NOMO-1 treated with DMSO at 0.1 percent for 48 hours (cell line): ENCODE data around the gene TCEANC.
A peak's percentile ranks its signal among the peaks of the same experiment; 100 is the strongest.
"Not testable (repeated sequence)": the region's sequence is repeated elsewhere in the genome, so short reads cannot be mapped to it uniquely, and the experiment has no call there.

ENCODE experiments used
- DNase-seq: peaks from one replicate; lab custom pipeline; 2025; ENCODE audit not compliant: unreplicated experiment; lab: John Stamatoyannopoulos, UW

Gene TCEANC, protein sequence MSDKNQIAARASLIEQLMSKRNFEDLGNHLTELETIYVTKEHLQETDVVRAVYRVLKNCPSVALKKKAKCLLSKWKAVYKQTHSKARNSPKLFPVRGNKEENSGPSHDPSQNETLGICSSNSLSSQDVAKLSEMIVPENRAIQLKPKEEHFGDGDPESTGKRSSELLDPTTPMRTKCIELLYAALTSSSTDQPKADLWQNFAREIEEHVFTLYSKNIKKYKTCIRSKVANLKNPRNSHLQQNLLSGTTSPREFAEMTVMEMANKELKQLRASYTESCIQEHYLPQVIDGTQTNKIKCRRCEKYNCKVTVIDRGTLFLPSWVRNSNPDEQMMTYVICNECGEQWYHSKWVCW

DNA sequence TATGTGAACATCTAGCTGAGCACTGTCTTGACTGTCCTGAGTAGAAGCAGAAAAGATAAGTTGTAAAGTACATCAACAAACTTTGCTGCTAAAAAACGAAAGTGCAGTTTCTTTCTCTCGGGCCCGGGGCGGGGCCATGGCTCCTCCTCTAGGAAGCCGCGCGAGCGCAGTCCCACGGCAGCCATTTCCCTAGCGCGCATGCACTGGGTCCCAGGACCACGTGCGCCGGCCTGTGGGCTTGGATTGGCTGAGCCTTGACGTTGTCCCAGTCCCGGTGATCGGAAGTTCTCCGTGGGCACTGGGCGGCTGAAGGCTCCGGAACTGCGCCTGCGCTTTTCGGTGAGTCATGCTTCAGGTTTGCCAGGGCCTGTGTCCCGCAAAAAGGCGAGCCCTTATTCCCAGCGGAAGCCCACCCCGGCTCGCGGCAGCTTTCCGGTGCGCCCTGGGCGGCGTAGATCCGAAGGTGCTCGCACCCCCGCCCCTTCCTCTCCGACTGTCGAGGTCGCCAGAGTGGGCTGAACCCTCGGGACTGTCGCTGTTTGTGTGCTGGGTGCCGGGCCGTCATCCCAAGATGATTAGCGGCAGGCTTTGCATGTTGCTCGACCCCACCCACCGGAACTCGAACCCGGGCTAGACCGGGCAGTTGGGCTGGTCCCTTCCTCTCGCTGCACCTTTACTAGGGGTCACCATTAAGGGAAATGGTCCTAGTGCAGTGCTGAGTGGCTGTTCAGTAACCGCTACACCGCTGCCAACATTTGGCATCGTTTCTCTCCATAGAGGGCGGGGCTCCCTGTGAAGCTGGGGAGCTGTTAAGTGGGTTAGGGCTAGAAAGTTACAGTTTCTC, at the start of gene TCEANC:
TSS of gene TCEANC (plus strand) at position 292 of the 844 bp plus-strand sequence. CDS start 9,368 bp downstream, outside the sequence.
- DNase-seq: peak; percentile 98

DNA sequence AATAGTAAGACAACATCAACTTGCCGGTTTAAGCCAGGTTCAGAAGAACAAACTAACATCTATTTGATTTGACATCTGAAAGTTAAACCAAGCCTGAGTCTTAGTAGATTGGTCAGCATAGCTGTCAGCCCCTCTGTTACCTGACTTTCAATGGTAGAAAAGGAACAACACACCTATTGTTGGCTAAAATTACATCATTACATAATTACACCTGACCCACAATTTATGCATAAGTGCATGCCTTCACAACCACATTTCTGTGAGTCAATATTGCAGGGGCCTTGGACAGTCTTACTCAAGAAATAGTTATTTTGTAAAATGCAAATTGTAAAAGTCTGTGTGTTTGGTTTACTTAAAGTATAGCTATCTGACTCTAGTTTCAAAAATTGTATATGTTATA, 47.3 kb upstream of the TCEANC start:
- DNase-seq: no peak

DNA sequence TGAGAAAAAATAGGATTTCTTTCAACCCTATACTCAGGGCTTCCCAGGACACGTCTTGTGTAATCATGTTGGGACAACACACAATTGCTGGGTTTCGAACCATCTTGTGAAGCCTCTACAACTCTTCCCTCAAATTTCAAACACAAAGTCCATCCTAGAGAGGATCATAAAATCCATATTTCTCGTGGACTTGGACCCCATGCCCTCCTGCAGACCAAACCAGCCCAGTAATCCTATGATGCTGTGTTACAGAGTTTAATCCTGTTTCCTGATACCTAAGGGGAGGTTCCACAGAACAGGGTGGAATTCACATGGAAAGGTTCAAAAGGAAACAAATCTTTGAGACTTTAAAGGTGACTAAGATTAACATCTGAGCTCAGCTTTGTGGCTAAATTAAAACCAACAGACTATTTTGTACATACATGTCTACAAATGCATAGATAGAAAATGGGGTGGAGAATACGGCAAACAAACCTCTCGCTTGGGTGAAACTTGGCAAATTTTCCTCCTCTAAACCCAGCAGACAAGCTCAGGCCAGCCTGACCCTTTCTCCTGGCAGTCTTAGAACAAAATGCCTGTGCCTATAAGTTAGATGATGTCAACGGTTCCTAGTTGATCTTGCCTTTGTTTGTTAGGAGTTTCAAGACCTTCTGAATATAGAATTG, 45.5 kb upstream of the TCEANC start:
- no peak for DNase-seq

DNA sequence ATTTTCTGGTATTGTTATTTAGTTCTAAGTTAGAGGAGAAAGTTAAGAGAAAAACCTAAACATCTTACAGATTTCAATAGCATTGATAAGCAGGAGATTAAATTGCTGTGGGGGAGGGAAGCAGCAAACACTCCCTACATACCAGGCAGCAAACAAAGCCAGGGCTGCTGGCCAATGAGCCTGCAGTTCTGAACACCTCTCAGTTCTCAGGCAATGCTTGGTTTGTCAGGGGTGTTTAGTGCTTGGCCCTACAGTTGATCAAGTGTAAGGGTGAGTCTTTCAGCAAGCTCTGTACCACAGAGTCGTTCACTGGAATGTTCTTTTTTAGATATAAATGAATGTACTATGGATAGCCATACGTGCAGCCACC, 45.0 kb upstream of the TCEANC start:
- no peak for DNase-seq

DNA sequence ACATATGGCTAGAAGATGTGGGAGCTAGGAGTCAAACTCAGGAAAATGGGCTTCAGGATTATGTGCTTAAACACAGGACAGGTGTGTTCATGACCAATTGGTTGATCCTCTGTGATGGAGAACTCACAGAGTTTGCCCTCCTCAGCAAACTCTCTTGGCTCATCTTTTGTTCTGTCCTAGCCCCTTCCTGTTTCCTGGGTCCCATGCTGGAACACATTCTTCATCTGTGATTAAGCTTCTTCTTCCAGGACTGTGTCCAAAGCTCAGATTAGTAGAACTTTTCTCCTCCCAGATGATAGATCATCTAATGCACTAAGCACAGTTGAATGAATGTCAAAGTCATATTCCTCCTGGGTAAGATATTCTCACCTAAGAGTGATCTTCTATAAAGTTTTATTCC, 38.8 kb upstream of the TCEANC start:
- no peak for DNase-seq

DNA sequence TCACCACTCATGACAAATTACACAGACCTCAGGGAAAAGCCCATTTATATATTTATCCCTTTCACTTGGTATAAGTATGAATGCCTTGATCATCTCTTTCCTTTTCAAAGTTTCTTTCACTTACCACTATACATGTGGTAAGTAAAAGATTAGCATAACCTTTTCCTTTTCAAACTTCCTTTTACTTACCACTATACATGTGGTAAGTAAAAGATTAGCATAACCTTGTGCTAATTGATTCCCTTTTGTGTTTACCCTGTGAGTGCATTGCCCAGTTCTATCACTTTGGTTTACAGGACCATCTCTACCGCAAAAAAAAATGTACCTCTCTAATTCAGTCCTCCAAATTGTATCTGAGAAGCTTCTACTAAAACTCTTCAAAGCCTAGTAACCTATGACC, 32.7 kb upstream of the TCEANC start:
- no peak for DNase-seq

DNA sequence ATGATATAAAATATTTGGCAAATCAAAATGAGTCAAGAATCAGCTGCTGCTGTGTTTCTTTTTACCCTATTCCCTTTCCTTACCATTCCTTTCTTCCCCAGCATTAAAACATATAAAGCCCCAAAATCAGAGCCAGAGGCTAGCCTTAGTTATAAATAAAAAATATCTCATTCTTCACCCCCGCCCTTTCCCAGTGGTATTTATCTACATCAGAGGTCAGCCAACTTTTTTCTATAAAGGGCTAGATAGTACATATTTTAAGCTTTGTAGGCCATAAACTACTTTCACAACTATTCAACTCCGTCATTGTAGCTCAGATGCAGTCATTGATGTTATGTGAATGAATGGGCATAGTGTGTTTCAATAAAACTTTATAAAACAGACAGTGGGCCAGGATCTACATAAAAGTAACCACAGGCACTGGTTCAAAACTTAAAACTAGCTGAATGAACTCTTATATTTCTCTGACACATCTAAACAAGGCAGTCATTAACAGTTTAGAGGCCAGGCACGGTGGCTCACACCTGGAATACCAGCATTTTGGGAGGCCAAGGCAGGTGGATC, 30.5 kb upstream of the TCEANC start:
- DNase-seq: no peak

DNA sequence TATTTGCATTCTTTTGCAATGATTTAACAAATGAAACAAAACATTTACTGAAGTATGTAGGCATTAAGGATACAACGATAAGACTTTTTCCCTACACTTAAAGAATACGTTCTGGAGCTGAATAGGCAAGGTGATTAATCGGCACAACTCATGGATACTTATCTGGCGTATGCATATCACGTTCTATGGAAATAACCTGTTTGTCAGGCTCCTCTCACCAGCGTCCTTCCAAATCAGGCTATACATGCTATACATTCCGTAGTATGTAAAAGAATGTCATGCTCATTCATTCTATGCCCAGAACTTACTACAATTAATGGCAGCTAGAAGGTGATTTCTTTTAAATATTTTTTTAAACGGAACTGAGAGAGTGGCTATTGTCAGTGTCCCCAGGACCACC, 25.6 kb upstream of the TCEANC start:
- no peak for DNase-seq

DNA sequence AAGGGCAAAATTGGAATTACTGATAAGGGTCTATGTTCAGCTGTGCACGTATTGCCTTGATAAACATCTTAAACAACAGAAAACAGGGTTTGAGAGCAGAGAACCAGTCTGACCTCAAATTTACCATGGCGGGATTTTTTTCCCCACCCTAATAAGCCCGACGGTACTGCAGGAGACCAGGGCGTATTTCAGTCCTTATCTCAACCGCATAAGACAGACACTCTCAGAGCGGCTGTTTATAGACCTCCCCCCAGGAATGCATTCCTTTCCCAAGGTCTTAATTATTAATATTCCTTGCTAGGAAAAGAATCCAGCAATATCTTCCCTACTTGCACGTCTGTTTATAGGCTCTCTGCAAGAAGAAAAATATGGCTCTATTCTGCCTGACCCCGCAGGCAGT, 15.7 kb upstream of the TCEANC start:
- DNase-seq: not testable (repeated sequence)

DNA sequence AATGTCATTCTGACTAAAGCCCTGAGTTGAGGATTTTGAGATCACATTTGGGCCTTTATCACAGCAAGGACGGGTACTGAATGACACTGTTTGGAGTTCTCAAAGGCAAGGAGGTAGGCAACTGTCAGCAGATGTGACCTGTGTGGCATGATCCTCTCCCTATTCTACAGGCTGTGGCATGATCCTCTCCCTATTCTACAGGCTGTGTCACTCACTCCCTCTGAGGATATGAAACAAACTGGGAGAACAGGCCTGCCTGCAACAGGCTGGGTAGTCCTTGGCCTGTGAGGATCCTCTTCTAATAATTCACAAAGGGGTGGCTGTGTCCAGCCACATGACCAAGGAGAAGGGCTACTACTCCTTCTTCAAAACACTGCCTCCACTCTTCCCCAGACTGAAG, 14.9 kb upstream of the TCEANC start:
- DNase-seq: no peak

DNA sequence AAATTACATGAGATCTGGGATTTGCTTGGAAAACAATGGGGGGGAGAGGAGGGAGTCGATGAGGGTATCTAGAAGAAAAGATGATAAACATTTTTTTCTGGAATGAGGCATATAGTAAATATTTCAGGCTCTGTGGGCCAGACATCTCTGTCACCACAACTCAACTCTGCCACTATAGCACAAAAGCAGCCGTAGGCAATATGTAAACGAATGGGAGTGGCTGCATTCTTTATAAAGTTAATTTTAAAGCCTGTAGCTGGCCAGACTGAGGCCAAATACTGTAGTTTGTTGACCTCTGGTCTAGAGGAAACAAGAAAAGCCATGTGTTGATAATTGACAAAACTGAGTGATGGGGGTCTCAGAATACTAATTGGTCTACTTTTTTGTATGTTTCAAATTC, 14.1 kb upstream of the TCEANC start:
- DNase-seq: no peak

DNA sequence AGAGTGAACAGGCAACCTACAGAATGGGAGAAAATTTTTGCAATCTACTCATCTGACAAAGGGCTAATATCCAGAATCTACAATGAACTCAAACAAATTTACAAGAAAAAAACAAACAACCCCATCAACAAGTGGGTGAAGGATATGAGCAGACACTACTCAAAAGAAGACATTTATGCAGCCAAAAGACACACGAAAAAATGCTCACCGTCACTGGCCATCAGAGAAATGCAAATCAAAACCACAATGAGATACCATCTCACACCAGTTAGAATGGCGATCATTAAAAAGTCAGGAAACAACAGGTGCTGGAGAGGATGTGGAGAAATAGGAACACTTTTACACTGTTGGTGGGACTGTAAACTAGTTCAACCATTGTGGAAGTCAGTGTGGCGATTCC, 11.3 kb upstream of the TCEANC start:
- not testable (repeated sequence) for DNase-seq

DNA sequence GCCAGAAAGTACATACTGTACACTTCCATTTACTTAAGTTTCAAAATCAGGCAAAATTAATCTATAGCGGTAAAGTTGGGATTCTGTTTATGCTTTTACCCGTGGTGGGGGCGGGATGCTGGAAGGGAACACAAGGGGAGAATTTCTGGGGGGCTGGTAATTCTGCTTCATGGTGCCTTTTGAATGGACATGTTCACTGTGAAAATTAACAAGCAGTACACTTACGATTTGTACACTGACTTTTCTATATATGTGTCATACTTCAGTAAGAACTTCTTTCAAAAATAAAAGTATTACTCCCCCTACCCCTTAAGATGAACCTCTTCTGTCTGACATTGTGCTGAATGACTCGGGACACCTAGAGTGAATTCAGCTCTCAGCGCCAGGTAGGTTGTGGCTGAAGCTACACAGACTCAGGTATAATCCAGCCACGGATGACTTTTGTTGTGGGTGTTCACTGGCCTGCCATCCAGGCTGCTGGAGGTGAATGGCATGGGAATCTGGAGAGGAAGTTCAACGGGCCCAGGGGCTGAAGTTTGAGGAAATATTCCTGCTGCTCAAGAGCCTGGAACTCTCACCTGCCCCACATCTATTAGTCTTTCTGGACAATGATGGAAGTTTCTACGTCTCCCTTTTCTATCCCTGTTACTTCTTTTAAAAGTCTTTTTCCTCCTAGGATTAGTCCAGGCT, 7.3 kb upstream of the TCEANC start:
- DNase-seq: no peak

DNA sequence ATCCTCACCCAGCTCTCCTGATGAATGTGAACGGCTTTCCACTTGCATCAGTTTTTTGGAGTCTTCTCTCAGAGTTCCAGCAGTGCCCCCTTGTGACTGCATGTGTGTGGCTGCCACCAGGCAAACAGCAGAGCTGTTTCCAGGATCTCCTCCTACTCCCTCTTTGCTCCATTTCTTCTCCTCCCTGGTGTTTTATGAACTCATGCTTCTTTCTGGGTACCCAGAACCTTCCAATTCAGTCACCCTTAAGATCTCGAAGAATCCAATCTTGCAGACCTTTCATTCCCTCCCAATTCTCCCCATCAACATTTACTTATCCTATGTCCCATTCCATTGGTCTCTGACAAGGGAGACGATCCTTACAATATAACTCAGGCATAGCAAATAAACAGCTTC, 6.8 kb upstream of the TCEANC start:
- peak; percentile 42 for DNase-seq

DNA sequence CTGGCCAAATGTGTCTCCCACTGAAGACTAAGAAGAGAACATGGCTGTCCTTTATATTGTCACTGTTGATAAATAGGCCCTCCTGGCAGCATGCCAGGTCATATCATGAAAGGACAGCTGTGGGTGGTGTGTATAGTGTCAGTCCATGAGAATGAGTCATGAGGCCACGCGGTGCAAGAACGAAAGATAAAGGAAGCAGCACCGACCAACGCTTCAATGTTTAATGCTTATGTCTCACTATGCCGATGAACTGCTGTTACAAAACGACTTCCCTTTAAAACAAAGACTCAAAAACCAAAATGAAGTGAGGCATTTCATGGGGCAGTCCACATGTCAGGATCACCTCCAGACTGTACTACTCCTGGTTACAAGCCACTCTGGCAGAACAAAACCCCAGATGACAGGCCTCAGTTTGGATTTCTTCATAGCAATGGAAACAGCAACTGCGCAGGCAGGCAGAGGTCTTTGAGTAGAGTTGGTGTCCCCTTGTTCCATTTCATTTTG, 5.2 kb upstream of the TCEANC start:
- DNase-seq: peak; percentile 90

DNA sequence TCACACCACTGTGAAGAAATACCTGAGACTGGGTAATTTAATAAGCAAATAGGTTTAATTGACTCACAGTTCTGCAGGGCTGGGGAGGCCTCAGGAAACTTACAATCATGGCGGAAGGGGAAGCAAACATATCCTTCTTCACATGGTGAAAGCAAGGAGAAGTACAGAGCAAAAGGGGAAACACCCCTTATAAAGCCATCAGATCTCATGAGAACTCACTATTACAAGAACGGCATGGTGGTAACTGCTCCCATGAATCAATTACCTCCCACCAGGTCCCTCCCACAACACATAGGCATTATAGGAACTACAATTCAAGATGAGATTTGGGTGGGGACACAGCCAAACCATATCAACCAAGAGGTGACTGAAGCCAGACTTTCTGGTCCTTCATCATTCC, 4.6 kb upstream of the TCEANC start:
- DNase-seq: peak; percentile 13

DNA sequence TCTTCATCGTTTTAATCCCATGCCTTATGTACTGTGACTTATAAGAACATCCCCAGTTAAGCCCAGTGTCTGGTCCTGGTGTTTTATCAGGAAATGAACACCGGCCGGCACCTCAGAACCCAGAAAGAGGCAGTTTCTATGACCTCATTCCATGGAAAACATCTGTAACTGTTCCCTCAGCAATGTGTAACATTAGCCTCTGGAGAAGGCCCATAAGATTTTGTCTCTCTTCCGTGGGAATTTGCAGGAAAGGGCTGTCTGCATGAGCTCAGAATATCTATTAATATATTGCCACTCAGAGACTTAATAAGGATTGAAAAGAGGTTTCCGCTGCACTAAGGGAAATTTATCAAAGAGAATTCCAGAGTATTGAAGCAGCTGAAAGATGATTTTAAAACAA, 3.1 kb upstream of the TCEANC start:
- DNase-seq: no peak

DNA sequence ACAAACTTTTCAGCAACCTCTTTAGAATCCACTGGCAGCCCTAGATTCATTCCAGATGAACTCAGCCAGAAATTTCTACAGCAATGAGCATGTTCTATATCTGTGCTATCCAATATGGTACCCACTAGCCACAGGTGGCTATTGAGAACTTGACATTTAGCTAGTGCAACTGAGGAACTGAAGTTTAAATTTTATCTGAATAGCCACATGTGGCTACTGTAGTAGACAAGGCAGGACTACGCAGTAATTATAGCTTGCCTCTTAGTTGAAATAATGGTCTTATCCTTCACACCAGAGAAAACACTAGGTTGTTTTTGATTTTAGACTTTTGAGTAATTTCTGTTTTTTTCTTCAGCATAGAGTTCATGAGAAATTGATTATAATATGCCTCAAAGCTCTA, 2.6 kb upstream of the TCEANC start:
- DNase-seq: no peak

DNA sequence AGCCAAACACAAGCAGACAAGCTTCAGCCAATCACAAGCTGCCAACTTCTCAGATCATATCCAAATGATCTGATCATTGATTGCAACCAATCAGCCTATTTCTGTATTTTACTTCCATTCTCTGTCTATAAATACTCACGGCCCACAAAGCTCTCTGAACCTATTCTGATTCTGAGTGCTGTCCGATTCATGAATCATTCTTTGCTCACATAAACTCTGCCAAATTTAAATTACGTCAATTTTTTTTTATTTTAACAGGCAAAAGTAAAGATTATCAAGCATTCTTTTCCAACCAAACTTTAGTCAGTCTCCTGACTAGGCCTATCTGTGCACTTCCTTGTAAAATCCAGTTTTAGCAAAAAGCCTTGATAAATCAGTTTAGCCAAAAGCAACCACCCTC, 1.8 kb upstream of the TCEANC start:
- DNase-seq: no peak

DNA sequence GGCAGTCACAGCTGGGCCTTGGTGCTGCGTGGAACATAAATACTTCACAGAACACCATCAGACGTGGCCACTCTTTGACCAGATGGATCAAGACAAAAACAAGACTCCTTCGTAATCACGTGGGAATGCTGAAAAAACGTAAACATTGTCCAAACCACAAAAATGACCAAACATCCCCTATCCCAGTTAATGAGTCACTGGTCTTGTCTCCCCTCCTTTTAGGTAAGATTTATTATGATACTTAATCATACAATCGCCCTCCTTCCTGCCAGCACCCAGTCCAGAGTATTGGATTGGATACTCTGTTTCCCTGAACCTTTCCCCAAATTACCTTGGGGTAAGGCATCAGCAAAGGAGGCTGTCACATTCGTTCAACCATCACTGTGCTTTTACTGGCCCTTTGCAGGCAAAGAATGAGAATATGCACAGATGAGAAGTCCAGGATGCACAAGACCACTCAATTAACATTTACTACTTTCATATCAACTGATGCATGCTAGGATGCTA, 601 bp upstream of the TCEANC start:
- no peak for DNase-seq

DNA sequence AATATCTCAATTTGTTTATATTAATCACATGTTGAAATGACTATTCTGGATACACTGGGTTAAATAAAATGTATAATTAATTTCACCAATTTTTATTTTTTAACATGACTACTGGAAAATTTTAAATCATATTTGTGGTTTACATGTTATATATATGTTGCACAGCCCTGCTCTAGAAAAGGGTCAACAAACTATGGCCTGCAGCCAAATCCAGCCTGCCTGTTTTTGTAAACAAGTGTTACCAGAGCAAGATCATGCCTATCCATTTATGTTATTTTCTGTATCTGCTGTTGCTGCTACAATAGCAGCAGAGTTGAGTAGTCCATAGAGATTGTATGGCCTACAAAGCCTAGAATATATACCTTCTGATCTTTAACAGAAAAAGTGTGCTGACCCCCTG, 1.2 kb downstream of the TCEANC start:
- no peak for DNase-seq
